Stimulated activated naive B cell treated with anti-CD40 and anti-IgM and Interleukin-4, amounts not matched to agents 10 μg/mL and 1 μg/mL and 100 μg/mL, for 72 hours (primary cell): ENCODE measurements around the gene CEP104.

Source experiments
- ATAC-seq, 2 donors: fragments of 150-1000 bp; cut with Tn5 transposase; replicated peaks; 2 replicates each; pipeline ENCODE4 v1.10.0; 2021; ENCODE audit warnings: moderate library complexity in 1 of 2
- DNase-seq: peaks from one replicate; pipeline ENCODE4 v3.0.0; 2021
- H3K27ac Mint-ChIP-seq: one replicate; pipeline ENCODE4 v1.8.0; 2022; ENCODE audit warnings: mild to moderate bottlenecking, mixed read lengths
- H3K27me3 Mint-ChIP-seq, 2 donors: one replicate each; pipeline ENCODE4 v1.8.0; 2022; ENCODE audit warnings: mixed read lengths in 2 of 2
- H3K36me3 Mint-ChIP-seq, 2 donors: one replicate each; pipeline ENCODE4 v1.8.0; 2022; ENCODE audit warnings: mixed read lengths in 2 of 2, mild to moderate bottlenecking in 1 of 2
- H3K4me1 Mint-ChIP-seq, 2 donors: one replicate each; pipeline ENCODE4 v1.8.0; 2022; ENCODE audit warnings: mixed read lengths in 2 of 2, mild to moderate bottlenecking in 1 of 2
- H3K4me3 Mint-ChIP-seq, 2 donors: one replicate each; pipeline ENCODE4 v1.8.0; 2022; ENCODE audit warnings: mild to moderate bottlenecking in 2 of 2, mixed read lengths in 2 of 2, moderate library complexity in 1 of 2
- H3K9me3 Mint-ChIP-seq, 2 donors: one replicate each; pipeline ENCODE4 v1.8.0; 2022; ENCODE audit warnings: mixed read lengths in 2 of 2, mild to moderate bottlenecking in 1 of 2

CEP104 gene

GRCh38 chr1:3799976-3800685, 56.9 kb downstream of the CEP104 start:
- Mint-ChIP-seq H3K9me3 (peaks cover 2 to 8% of the 10 kb centered on the region in 2 donors), H3K4me1 (peaks cover 28 to 37% of the 10 kb centered on the region in 2 donors), H3K27ac (peak overlapping the region; percentile 93), H3K27me3 (peaks cover 24 to 37% of the 10 kb centered on the region in 2 donors), H3K4me3 (peak overlapping the region in 1 of 2 donors; percentile 64), H3K36me3 (peaks cover 0 to 20% of the 10 kb centered on the region in 2 donors)
- DNase-seq = no peak
- no peak for ATAC-seq

DNA sequence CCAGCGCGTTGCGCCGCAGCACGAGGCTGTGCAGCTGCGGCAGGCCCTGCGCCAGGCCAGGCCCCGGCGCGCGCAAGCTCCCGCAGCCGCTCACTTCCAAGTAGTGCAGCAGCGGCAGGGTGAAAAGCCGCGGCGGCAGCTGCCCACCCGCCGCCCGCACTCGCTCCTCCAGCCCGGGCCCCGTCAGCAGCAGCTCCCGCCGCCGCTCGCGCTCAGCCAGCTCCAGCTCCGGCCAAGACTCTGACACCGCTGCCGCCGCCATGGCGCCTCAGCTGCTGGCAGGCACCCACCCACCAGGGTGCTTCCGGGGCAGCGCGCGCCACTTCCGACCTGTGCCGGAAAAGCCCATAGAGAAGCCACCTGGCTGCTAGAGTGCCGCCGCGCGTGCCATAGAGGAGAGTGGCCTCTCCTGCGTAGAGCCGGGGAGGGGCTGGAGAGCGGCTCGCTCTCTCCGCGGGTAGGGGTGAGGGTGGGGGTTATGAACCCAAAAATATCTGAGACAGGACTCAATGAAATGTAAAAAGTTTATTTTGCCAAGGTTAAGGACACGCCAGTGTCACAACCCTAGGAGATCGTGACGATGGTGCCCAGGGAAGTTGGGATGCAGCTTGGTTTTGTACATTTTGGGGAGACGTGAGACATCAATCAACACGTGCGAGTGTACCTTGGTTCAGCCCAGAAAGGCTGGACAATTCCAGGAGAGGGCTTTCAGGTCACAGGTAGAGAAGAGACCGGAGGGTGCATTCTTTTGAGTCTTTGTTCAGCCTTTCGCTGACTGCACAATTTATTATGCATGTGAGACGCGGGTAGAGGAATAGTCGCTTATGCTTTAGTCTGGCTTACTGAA, 60.6 kb downstream of the CEP104 start, which contains the start of gene LRRC47:
Gene LRRC47, minus strand, starts transcription at position 284 of the 847 bp plus-strand sequence. Its CDS starts 22 bp downstream, at position 262.
- ATAC-seq = peak; percentile 97 to 100
- DNase-seq = peak; percentile 91
- Mint-ChIP-seq H3K27me3 (peaks cover 10% of the 10 kb centered on the region in 2 donors), H3K36me3 (peaks cover 9 to 30% of the 10 kb centered on the region in 2 donors), H3K27ac (peak within 1 kb of the TSS; percentile 94), H3K9me3 (peaks cover 2 to 8% of the 10 kb centered on the region in 2 donors), H3K4me1 (peaks cover 27 to 46% of the 10 kb centered on the region in 2 donors), H3K4me3 (peak within 1 kb of the TSS; percentile 87 to 91)

DNA sequence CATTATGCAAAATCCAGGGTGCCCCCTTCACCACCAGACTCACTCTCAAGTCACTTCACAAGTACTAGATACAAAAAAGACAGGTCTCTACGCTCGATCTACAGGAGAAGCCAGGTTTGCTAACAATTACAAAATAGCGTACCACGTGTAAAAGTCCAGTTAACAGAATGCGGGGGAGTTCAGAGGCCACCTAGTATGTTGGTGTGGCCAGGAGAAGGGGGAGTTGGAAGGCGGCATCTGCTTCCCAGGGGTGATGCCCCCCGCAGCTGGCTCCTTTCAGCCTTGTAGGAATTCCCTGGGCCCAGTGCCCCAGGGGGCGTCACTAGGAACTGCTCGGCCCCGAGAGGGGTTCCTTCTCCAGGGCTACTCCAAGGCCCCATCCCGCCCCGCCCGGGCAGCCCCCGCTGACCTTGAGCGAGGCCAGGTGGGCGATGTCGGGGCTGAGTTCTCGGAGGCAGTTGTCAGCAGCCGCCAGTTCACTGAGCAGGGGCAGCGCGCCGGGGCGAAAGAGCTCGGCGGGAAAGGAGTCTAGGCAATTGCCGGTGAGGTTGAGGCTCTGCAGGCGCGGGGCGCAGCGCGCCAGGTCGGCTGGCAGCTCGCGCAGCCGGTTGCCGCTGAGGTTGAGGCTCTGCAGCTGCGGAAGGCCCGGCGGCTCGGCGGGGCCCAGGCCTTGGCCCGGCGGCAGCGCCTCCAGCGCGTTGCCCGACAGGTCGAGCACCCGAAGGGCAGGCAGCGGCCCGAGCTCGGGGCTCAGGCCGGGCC, 61.4 kb downstream of the CEP104 start:
- H3K27ac Mint-ChIP-seq = peak overlapping the region; percentile 66
- H3K4me1 Mint-ChIP-seq = peaks cover 24 to 40% of the 10 kb centered on the region in 2 donors
- H3K4me3 Mint-ChIP-seq = peak overlapping the region; percentile 85 to 86
- DNase-seq (no peak), ATAC-seq (peak in 1 of 2 donors; percentile 12)
- H3K9me3 Mint-ChIP-seq = peaks cover 0 to 6% of the 10 kb centered on the region in 2 donors
- H3K27me3 Mint-ChIP-seq = peaks cover 7 to 8% of the 10 kb centered on the region in 2 donors
- peaks cover 9 to 29% of the 10 kb centered on the region in 2 donors for H3K36me3 Mint-ChIP-seq

GRCh38 chr1:3790952-3791351, 66.1 kb downstream of the CEP104 start:
- no peak for ATAC-seq
- Mint-ChIP-seq H3K27ac (no peak overlapping the region), H3K9me3 (no peaks in the 10 kb centered on the region), H3K4me3 (no peak overlapping the region), H3K4me1 (peaks cover 20 to 45% of the 10 kb centered on the region in 2 donors), H3K27me3 (no peaks in the 10 kb centered on the region), H3K36me3 (peaks cover 20 to 30% of the 10 kb centered on the region in 2 donors)
- DNase-seq = no peak

DNA sequence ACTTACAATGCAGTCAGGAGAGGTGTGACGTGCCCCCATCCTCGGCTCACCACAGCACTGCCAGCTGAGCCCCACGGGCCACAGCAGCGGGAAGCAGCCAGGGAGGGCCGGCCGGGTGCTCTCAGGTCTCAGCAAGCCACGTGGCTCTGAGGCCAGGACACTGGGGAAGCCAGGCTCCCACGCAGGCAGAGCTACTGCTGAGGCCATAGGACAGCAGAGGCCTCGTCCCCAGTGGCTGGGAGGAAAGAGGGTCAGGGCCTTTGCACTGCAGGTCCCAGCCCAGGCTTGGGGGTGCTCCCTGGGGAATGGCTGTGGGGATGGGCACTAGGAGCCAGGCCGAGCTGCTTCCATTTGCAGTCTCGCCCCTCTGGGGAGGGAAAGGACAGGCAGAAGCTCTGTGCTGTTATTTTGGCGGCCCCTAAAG, 66.5 kb downstream of the CEP104 start:
- no peaks in the 10 kb centered on the region for H3K27me3 Mint-ChIP-seq
- no peak for DNase-seq

DNA sequence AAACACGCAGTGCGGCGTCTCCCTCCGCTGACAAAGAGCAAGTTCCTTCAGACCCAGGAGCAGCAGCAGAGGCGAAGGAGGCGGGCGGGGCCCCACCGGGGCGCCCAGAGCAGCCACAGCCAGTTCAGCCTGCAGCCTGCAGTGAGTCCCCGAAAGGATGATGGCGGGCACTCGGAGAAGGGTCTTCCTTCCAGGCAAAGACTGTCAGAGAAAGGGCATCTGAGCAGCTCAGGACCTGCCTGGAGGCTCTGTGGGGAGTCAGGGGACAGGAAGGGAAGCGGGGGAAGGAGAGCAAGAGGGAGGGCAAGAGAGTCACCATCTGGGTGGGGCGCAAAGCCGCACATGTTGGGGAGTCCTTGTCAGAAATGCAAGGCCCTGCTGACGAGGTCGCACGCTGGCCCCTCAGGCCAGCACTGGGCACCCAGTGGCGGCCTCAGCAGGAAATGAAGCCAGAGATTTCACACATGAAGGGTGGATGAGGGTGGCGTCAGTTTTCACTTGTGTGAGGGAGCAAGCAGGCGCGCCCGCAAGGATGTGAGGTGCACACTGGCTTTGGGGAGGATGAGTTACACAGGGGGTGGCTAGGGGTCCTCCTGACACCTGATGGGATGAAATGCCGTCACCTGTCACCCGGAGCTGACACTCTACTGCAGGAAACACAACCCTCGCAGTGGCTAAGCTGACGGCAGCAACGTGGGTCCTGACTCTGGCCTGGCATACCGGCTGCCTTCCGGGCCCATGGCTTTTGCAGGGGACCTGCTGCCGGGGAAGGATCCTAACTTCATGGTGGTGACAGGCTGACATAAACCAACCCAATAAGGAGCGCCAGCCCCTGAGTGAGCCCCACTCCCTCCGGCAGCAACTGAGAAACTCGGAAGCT, 67.3 kb downstream of the CEP104 start:
- no peak for DNase-seq
- Mint-ChIP-seq H3K4me3 (no peak overlapping the region), H3K27me3 (no peaks in the 10 kb centered on the region), H3K27ac (no peak overlapping the region), H3K9me3 (no peaks in the 10 kb centered on the region), H3K4me1 (peaks cover 17 to 38% of the 10 kb centered on the region in 2 donors), H3K36me3 (peaks cover 26 to 36% of the 10 kb centered on the region in 2 donors)
- ATAC-seq = no peak

More for the DNA sequence above, 66.5 kb downstream of the CEP104 start:
- no peak for ATAC-seq
- peaks cover 20 to 43% of the 10 kb centered on the region in 2 donors for H3K4me1 Mint-ChIP-seq
- no peaks in the 10 kb centered on the region for H3K9me3 Mint-ChIP-seq
- no peak overlapping the region for H3K4me3 Mint-ChIP-seq
- H3K36me3 Mint-ChIP-seq = peaks cover 21 to 31% of the 10 kb centered on the region in 2 donors
- H3K27ac Mint-ChIP-seq = no peak overlapping the region

DNA sequence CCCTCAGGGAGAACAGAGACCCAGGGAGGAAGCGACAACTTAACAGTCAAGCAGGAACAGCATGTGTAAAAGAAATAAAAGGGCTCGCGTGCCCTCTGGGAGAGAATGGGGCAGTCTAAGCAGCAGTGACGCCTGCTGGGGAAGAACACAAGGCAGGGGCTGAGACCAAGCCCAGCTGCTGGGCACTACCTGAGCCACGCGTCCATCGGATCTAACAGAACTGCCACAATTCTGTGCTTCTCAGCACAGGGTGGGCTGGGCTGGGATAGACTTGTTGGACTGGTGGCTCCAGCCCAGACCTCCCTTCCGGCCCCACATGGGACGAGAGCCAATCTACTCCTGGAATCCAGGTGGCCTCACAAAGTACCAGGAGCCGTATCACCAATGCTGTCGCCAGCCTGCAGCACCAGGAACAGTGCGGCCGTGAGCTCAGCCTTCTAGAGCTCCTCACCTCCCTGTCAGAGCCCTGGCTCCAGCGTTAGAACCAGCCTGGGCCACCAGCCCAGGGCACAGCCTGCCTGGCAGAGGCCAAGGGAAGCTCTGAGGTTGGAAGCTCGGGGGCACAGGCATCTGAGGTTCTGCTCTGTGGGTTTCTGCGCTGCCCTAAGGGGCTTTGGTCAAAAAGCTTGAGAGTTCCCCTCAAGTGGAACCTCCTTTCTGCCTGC, 68.1 kb downstream of the CEP104 start:
- H3K36me3 Mint-ChIP-seq = peaks cover 30 to 41% of the 10 kb centered on the region in 2 donors

DNA sequence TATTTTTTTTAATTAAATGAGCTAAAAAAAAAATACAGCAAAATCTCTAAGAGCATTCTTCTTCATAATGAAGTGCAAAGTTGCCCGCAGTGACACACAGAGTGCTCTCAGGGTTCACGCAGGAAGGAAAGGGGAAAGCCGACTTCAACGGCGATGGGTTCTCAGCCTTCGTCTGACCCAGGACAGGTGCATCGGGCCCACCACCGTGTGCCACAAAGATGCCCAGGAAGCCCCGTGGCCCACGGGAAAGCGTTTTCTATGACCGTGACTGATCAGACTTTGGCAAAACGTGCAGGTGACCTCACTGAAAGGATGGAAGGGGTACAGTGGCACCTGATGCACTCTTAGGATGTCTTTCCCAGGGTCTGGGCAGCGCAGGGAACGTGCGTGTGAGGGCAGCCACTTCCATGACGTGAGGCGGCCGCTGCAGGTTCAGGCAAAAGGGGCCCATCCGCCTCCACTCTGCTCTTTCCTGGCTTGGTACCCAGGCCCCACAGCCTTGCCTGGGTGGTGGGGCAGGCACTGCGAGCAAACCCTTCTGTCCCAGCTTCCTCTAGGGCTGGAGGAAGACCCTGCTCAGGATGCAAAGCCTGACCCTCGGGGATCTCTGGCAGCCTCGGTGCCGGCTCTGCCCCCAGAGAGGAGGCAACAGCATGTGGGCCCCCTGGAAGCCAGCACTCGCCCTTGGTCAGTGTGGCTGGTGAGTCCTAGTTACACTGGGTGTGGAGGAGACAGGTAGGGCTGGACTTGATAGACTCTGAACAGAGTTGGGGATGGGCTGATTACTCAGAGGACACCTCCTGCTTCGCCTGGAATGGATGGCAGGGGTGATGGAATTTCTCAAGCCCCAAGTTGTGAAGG, 69.0 kb downstream of the CEP104 start:
- Mint-ChIP-seq H3K36me3 (peaks cover 31 to 41% of the 10 kb centered on the region in 2 donors), H3K9me3 (no peaks in the 10 kb centered on the region), H3K4me3 (no peak overlapping the region), H3K4me1 (peaks cover 15 to 24% of the 10 kb centered on the region in 2 donors), H3K27ac (no peak overlapping the region), H3K27me3 (no peaks in the 10 kb centered on the region)
- DNase-seq (no peak), ATAC-seq (no peak)

More for the DNA sequence above, 68.1 kb downstream of the CEP104 start:
- DNase-seq (no peak), ATAC-seq (no peak)
- Mint-ChIP-seq H3K4me3 (no peak overlapping the region), H3K9me3 (no peaks in the 10 kb centered on the region), H3K27me3 (no peaks in the 10 kb centered on the region), H3K27ac (no peak overlapping the region), H3K4me1 (peaks cover 17 to 33% of the 10 kb centered on the region in 2 donors)

- peaks cover 29 to 41% of the 10 kb centered on the region in 2 donors for H3K36me3 Mint-ChIP-seq
- H3K27ac Mint-ChIP-seq = peak overlapping the region; percentile 2
- no peaks in the 10 kb centered on the region for H3K27me3 Mint-ChIP-seq
- no peak for DNase-seq
- peak in 1 of 2 donors; percentile 43 for ATAC-seq
- H3K4me3 Mint-ChIP-seq = no peak overlapping the region
- peaks cover 12 to 18% of the 10 kb centered on the region in 2 donors for H3K4me1 Mint-ChIP-seq
- H3K9me3 Mint-ChIP-seq = no peaks in the 10 kb centered on the region
Measured at GRCh38 chr1:3787349-3787715, 69.7 kb downstream of the CEP104 start.

DNA sequence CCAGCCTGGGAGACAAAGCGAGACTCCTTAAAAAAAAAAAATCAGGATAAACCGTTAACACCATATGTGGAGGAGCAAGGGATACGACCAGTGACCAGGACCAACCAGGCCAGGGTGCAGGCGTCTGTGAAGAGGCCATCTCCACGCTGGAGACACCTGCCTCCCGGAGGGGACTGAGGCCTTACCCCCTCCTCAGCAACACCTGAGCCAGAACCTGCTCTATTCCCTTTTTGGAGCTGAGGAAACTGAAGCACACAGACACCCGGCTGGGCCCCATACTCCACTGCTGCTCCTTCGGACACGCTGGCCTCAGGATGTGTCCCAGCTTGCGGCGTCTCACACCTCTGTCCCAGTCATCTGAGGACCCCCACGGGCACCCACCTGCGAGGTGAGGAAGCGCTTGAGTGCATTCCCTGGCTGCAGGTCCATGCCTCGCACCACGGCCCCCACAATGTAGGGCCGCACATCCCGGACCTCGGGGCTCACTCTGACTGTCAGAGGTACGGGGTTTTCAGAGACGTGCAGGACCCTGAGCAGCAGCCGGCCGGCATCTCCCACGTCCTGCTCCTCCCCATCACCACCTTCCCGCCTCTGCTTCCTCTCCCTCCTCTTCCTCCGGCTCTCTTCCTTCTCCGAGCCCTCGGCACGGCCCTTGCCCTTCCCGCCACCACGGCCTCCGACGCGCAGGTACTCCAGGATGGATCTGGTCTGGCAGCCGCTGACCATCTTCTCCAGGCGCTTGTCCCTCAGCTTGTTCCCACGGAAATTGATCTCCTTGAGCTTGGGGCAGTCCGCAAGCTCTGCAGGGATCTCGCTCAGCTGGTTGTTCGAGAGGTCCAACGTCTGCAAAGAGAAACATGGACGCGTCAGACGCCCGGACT, 70.3 kb downstream of the CEP104 start:
- peaks cover 29 to 44% of the 10 kb centered on the region in 2 donors for H3K36me3 Mint-ChIP-seq
- no peak overlapping the region for H3K27ac Mint-ChIP-seq
- H3K27me3 Mint-ChIP-seq = no peaks in the 10 kb centered on the region

DNA sequence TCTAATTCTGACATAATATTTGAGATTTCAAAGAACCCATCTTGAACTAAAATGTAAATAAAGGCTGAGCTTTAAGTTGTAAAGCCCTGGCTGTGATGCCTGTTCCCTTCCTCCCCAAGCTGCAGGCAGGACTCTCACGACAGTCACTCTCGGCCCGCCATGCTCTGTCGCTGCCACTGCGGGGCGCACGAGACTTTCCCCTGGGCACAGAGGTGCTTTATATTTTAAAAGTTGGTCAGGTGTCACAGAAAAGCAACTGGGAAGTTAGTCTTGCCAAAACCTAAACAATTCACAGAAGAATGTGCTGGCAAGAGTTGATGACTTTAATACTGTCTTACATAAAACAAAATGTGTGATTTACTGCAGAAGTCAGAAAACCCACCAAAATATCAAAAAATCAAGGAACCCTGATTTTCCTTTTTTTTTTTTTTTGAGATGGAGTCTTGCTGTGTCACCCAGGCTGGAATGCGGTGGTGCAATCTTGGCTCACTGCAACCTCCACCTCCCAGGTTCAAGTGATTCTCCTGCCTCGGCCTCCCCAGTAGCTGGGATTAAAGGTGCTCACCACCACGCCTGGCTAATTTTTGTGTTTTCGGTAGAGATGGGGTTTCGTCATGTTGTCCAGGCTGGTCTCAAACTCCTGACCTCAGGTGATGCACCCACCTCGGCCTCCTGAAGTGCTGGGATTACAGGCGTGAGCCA, 71.4 kb downstream of the CEP104 start:
- Mint-ChIP-seq H3K36me3 (peaks cover 31 to 49% of the 10 kb centered on the region in 2 donors), H3K4me3 (no peak overlapping the region), H3K27ac (no peak overlapping the region), H3K27me3 (no peaks in the 10 kb centered on the region), H3K9me3 (no peaks in the 10 kb centered on the region), H3K4me1 (peaks cover 10 to 16% of the 10 kb centered on the region in 2 donors)
- DNase-seq = no peak
- ATAC-seq = no peak

More for the DNA sequence above, 70.3 kb downstream of the CEP104 start:
- H3K9me3 Mint-ChIP-seq = no peaks in the 10 kb centered on the region
- DNase-seq = no peak
- peaks cover 12 to 17% of the 10 kb centered on the region in 2 donors for H3K4me1 Mint-ChIP-seq
- no peak overlapping the region for H3K4me3 Mint-ChIP-seq
- ATAC-seq = no peak
